Tibial artery (tissue), 4 donors: ENCODE data around the gene MAP2K5.

Source experiments
- DNase-seq, 2 donors: peaks; one replicate each; pipeline ENCODE4 v3.0.0-alpha.2; 2019
- H3K27ac ChIP-seq, 2 donors: fragments of 200-600 bp; sonication (generic) in 1 of 2; 1 replicate in 1 of 2; 2 replicates in 1 of 2; pipeline ENCODE4 v1.5.1; 2018 to 2019; ENCODE audit warnings: mild to moderate bottlenecking in 1 of 2
- H3K27me3 ChIP-seq, 2 donors: fragments of 200-600 bp; sonication (generic) in 1 of 2; one replicate each; pipeline versions ENCODE4 v1.5.1 to v1.6.0; 2016 to 2019
- H3K36me3 ChIP-seq, 3 donors: fragments of 200-600 bp; sonication (generic) in 2 of 3; one replicate each; pipeline ENCODE4 v1.5.1; 2016 to 2019; ENCODE audit warnings: mild to moderate bottlenecking in 2 of 3
- H3K4me1 ChIP-seq, 4 donors: fragments of 200-600 bp; sonication (generic) in 2 of 4; 1 replicate in 3 of 4; 2 replicates in 1 of 4; pipeline ENCODE4 v1.5.1; 2016 to 2019
- H3K4me3 ChIP-seq, 2 donors: fragments of 200-600 bp; sonication (generic) in 1 of 2; 1 replicate in 1 of 2; 2 replicates in 1 of 2; pipeline ENCODE4 v1.5.1; 2018 to 2019; ENCODE audit warnings: mild to moderate bottlenecking in 2 of 2
- H3K9me3 ChIP-seq, 3 donors: fragments of 200-600 bp; sonication (generic) in 1 of 3; one replicate each; pipeline ENCODE4 v1.5.1; 2016 to 2019
- intact Hi-C: fragments of 100-400 bp; cut with DNase I; formaldehyde crosslinking; loops from one replicate; pipeline ENCODE4 v1.15.0; 2023; ENCODE audit warnings: low total_unique reads
- TF ChIP-seq, protein P1 (sequence below), 2 experiments: fragments of 200-600 bp in 1 of 2; fragments of 450-650 bp in 1 of 2; IDR thresholded peaks; one replicate each; pipeline ENCODE4 v1.5.1; 2017 to 2019; ENCODE audit warnings: antibody characterized with exemption in 2 of 2, mild to moderate bottlenecking in 1 of 2, moderate library complexity in 1 of 2

Gene MAP2K5

DNA sequence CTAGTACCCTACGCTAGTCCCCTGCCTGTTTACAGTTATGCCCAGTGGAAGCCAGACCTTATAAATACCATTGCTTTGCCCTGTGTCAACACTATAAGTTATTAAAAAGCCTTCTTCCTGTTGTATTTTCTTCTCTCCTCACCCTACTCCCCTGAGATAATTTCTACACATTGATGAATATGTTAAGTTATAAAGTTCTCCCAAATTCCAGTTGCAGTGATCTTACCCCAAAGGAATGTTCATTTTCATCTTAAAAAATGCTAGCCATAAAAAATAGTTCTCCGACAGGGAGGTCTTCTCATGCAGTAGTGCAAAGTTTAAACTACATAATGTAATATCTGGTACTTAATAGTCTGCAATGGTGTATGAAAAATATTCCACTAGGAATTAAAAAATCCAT lies 58.6 kb downstream of the MAP2K5 start:
- no peak for DNase-seq

DNA sequence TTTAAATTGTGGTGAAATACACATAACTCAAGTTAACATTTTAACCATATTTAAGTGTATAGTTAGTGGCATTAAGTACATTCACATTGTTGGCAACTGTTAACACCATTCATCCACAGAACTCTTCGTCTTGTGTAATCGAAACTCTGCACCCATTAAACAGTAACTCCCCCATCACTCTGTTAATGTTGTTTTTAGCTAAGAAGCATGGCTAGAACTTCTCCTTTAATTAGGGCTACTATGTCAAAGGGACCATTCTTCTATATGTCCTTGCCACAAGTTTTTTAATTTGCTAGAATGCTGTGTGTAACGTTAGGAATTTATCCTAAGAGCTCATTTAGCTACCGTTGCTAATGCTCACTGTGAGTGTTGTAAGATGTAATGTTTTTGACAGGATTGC lies 60.6 kb downstream of the MAP2K5 start:
- TF ChIP-seq, protein P1, sequence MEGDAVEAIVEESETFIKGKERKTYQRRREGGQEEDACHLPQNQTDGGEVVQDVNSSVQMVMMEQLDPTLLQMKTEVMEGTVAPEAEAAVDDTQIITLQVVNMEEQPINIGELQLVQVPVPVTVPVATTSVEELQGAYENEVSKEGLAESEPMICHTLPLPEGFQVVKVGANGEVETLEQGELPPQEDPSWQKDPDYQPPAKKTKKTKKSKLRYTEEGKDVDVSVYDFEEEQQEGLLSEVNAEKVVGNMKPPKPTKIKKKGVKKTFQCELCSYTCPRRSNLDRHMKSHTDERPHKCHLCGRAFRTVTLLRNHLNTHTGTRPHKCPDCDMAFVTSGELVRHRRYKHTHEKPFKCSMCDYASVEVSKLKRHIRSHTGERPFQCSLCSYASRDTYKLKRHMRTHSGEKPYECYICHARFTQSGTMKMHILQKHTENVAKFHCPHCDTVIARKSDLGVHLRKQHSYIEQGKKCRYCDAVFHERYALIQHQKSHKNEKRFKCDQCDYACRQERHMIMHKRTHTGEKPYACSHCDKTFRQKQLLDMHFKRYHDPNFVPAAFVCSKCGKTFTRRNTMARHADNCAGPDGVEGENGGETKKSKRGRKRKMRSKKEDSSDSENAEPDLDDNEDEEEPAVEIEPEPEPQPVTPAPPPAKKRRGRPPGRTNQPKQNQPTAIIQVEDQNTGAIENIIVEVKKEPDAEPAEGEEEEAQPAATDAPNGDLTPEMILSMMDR (IDR thresholded peaks at IDR 0.05), result no peak
- H3K4me3 ChIP-seq, result no peak overlapping the region
- intact Hi-C loops, result no loop called here
- H3K4me1 ChIP-seq, result no peaks in the 10 kb centered on the region
- H3K9me3 ChIP-seq, result no peaks in the 10 kb centered on the region
- peaks cover 5 to 6% (median 6%) of the 10 kb centered on the region in 3 donors for H3K36me3 ChIP-seq
- no peak overlapping the region for H3K27ac ChIP-seq
- no peaks in the 10 kb centered on the region for H3K27me3 ChIP-seq
- DNase-seq, result no peak

More for the DNA sequence above, 58.6 kb downstream of the MAP2K5 start:
- intact Hi-C loops, result no loop called here
- Histone ChIP-seq H3K9me3 (no peaks in the 10 kb centered on the region), H3K4me1 (peaks cover 0 to 2% (median 0%) of the 10 kb centered on the region in 4 donors), H3K27ac (no peak overlapping the region), H3K4me3 (no peak overlapping the region), H3K36me3 (peaks cover 6 to 7% (median 7%) of the 10 kb centered on the region in 3 donors), H3K27me3 (no peaks in the 10 kb centered on the region)
- TF ChIP-seq, protein P1 (IDR thresholded peaks at IDR 0.05), result no peak

DNA sequence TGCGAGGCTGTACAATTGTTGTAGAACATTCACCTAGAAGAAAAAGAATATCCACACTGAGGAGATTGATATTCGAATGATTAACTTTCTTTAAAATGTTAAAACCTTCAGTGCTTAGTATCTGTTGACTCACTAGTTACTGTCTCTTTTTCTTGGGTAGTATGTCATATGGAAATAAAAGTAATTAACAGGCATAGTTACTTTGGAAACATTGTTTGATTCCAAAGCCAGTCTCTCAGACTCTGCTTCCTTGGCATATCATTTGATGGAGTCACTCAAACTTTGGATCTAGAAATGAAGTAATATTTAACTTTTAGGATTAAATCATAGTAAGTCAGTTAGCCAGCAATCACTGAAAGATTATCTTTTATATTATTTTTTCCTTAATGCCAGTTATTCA lies 63.4 kb downstream of the MAP2K5 start:
- H3K27ac ChIP-seq, result no peak overlapping the region
- H3K4me3 ChIP-seq, result no peak overlapping the region
- H3K27me3 ChIP-seq, result no peaks in the 10 kb centered on the region
- no peaks in the 10 kb centered on the region for H3K9me3 ChIP-seq
- intact Hi-C loops, result no loop called here
- no peak for DNase-seq
- no peaks in the 10 kb centered on the region for H3K4me1 ChIP-seq
- H3K36me3 ChIP-seq, result peaks cover 0 to 5% (median 2%) of the 10 kb centered on the region in 3 donors
- TF ChIP-seq, protein P1 (IDR thresholded peaks at IDR 0.05), result no peak

DNA sequence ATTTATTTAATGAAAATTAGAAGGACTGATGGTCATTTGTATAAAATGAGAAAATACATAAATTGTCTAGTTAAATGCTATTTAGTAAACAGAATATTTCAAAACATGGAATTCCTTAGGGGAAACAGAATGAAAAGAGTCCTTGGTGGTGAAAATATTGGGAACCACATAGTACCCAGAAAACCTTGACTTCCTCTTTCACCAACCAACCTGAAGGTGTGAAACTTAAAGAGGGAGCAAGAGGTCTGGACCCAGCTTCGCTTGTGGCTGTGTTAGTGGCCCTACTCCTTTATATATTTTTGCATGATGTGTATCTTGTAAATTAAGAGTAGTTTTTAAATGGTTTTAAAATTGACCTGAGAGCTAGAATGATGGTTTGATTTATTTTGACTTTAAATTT lies 64.2 kb downstream of the MAP2K5 start:
- H3K4me3 ChIP-seq, result no peak overlapping the region
- H3K36me3 ChIP-seq, result peaks cover 0 to 5% (median 0%) of the 10 kb centered on the region in 3 donors
- intact Hi-C loops, result no loop called here
- no peaks in the 10 kb centered on the region for H3K4me1 ChIP-seq
- DNase-seq, result no peak
- H3K9me3 ChIP-seq, result no peaks in the 10 kb centered on the region
- TF ChIP-seq, protein P1 (IDR thresholded peaks at IDR 0.05), result no peak
- no peak overlapping the region for H3K27ac ChIP-seq
- H3K27me3 ChIP-seq, result no peaks in the 10 kb centered on the region

DNA sequence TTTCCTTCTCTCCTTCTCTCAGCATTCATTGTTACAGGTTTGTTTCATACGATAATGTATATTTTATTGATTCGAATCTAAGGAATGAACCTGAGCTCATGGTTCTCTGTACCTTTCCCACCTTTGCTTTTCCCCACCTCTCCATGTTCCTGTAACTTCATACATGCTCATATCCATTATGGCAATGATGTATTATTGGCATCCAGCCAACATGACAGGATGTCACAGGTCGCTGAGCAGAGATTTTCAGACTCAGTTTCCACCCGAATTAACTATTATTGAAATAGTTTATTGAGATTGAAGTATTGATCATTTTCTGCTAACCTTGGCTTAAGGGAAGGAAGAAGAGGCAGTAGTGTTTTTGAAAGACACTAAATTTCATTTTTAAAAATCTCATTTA lies 64.8 kb downstream of the MAP2K5 start:
- TF ChIP-seq, protein P1 (IDR thresholded peaks at IDR 0.05), result no peak
- no peaks in the 10 kb centered on the region for H3K4me1 ChIP-seq
- H3K36me3 ChIP-seq, result peaks cover 0 to 5% (median 0%) of the 10 kb centered on the region in 3 donors
- H3K9me3 ChIP-seq, result no peaks in the 10 kb centered on the region
- DNase-seq, result no peak
- H3K27ac ChIP-seq, result no peak overlapping the region
- no peak overlapping the region for H3K4me3 ChIP-seq
- H3K27me3 ChIP-seq, result no peaks in the 10 kb centered on the region
- intact Hi-C loops, result no loop called here
